Trophoblast cell (in vitro differentiated cells and primary cell): ENCODE measurements around the gene GRB10.

Experiments
- DNase-seq, 2 donors: peaks; one replicate each; pipeline ENCODE4 v3.0.0-alpha.2; 2016
- H2AFZ ChIP-seq: 2 replicates; pipeline ENCODE4 v1.6.1; 2013; ENCODE audit warnings: low read length, moderate library complexity, mild to moderate bottlenecking; ENCODE audit not compliant: insufficient read depth, poor library complexity
- H2AK5ac ChIP-seq: 2 replicates; pipeline ENCODE4 v1.6.1; 2013; ENCODE audit warnings: mild to moderate bottlenecking, low read length
- H2BK120ac ChIP-seq: 2 replicates; pipeline ENCODE4 v1.6.1; 2013; ENCODE audit warnings: low read length, mild to moderate bottlenecking, moderate library complexity; ENCODE audit not compliant: insufficient read depth, poor library complexity
- H2BK12ac ChIP-seq: 2 replicates; pipeline ENCODE4 v1.6.1; 2013; ENCODE audit warnings: mild to moderate bottlenecking, low read length, moderate library complexity
- H2BK5ac ChIP-seq: 2 replicates; pipeline ENCODE4 v1.6.1; 2013; ENCODE audit warnings: low read length, low read depth, moderate library complexity, mild to moderate bottlenecking; ENCODE audit not compliant: poor library complexity
- H3K14ac ChIP-seq: 2 replicates; pipeline ENCODE4 v1.6.1; 2013; ENCODE audit warnings: mild to moderate bottlenecking, low read length
- H3K18ac ChIP-seq: 2 replicates; pipeline ENCODE4 v1.6.1; 2013; ENCODE audit warnings: mild to moderate bottlenecking, low read length
- H3K23ac ChIP-seq: 2 replicates; pipeline ENCODE4 v1.6.1; 2013; ENCODE audit warnings: low read length
- H3K27ac ChIP-seq: 2 replicates; pipeline ENCODE4 v1.5.1; 2013; ENCODE audit warnings: low read depth, mild to moderate bottlenecking, inconsistent platforms, low read length, moderate library complexity
- H3K27me3 ChIP-seq: 2 replicates; pipeline ENCODE4 v1.6.1; 2013; ENCODE audit warnings: inconsistent platforms, mild to moderate bottlenecking, low read length, moderate library complexity; ENCODE audit not compliant: insufficient read depth
- H3K36me3 ChIP-seq, 2 experiments: 1 replicate in 1 of 2; 2 replicates in 1 of 2; pipeline ENCODE4 v1.6.1; 2013; ENCODE audit warnings: low read length in 2 of 2, mild to moderate bottlenecking in 2 of 2, moderate library complexity in 1 of 2; ENCODE audit not compliant: insufficient read depth in 2 of 2, control insufficient read depth in 1 of 2
- H3K4ac ChIP-seq: 2 replicates; pipeline ENCODE4 v1.6.1; 2013; ENCODE audit warnings: low read depth, mild to moderate bottlenecking, low read length, moderate library complexity
- H3K4me1 ChIP-seq, 2 experiments: 1 replicate in 1 of 2; 2 replicates in 1 of 2; pipeline ENCODE4 v1.6.1; 2013; ENCODE audit warnings: low read length in 2 of 2, mild to moderate bottlenecking in 2 of 2, moderate library complexity in 1 of 2; ENCODE audit not compliant: insufficient read depth in 2 of 2, control insufficient read depth in 1 of 2
- H3K4me2 ChIP-seq: 2 replicates; pipeline ENCODE4 v1.6.1; 2013; ENCODE audit warnings: inconsistent platforms, mild to moderate bottlenecking, low read length, moderate library complexity
- H3K4me3 ChIP-seq: 2 replicates; pipeline ENCODE4 v1.5.1; 2013; ENCODE audit warnings: mild to moderate bottlenecking, low read depth, low read length, inconsistent platforms
- H3K79me1 ChIP-seq: one replicate; pipeline ENCODE4 v1.6.1; 2013; ENCODE audit warnings: low read length
- H3K79me2 ChIP-seq: 2 replicates; pipeline ENCODE4 v1.6.1; 2013; ENCODE audit warnings: low read length, mild to moderate bottlenecking; ENCODE audit not compliant: control insufficient read depth, insufficient read depth, poor library complexity
- H3K9ac ChIP-seq: 2 replicates; pipeline ENCODE4 v1.6.1; 2013; ENCODE audit warnings: mild to moderate bottlenecking, low read length
- H3K9me3 ChIP-seq: 2 replicates; pipeline ENCODE4 v1.6.1; 2013; ENCODE audit warnings: low read depth, mild to moderate bottlenecking, control low read depth, inconsistent platforms, low read length; ENCODE audit not compliant: insufficient read depth
- H4K12ac ChIP-seq: 2 replicates; pipeline ENCODE4 v1.6.1; 2013; ENCODE audit warnings: low read depth, mild to moderate bottlenecking, low read length, moderate library complexity
- H4K8ac ChIP-seq: 2 replicates; pipeline ENCODE4 v1.6.1; 2013; ENCODE audit warnings: low read depth, mild to moderate bottlenecking, low read length, moderate library complexity
- H4K91ac ChIP-seq: one replicate; pipeline ENCODE4 v1.6.1; 2013; ENCODE audit warnings: low read depth, mild to moderate bottlenecking, low read length, moderate library complexity
- WGBS: extraction: QIAGEN DNeasy Blood & Tissue Kit; methylation state at CpG from one replicate; pipeline ENCODE4 v1.1.7; 2013; ENCODE audit warnings: missing lambda C conversion rate; ENCODE audit not compliant: insufficient read length, insufficient coverage; ENCODE audit errors: extremely low coverage; 5-methylcytosine and 5-hydroxymethylcytosine counted together

Gene GRB10

GRCh38 chr7:50628434-50629084, 154.1 kb downstream of the GRB10 start:
- Histone ChIP-seq H4K91ac (no peak overlapping the region), H2BK5ac (no peak overlapping the region), H3K4ac (no peak overlapping the region), H2BK12ac (no peak overlapping the region), H3K4me3 (no peak overlapping the region), H3K79me2 (peaks cover 8% of the 10 kb centered on the region), H4K12ac (no peak overlapping the region), H3K9ac (no peak overlapping the region), H3K23ac (no peak overlapping the region), H3K27ac (no peak overlapping the region), H3K14ac (no peak overlapping the region), H2BK120ac (no peak overlapping the region), H4K8ac (no peak overlapping the region), H3K36me3 (peaks cover 5 to 10% of the 10 kb centered on the region in 2 experiments), H2AK5ac (no peak overlapping the region), H3K4me2 (no peak overlapping the region), H3K18ac (peak overlapping the region; percentile 6), H2AFZ (no peak overlapping the region), H3K4me1 (peaks cover 15 to 24% of the 10 kb centered on the region in 2 experiments), H3K27me3 (no peaks in the 10 kb centered on the region), H3K9me3 (no peaks in the 10 kb centered on the region), H3K79me1 (peaks cover 5% of the 10 kb centered on the region)
- DNase-seq = no peak
- no CpG with 5 or more reads among the region's 6 CpGs for WGBS

- H2BK120ac ChIP-seq = no peak overlapping the region
Measured at GRCh38 chr7:50627824-50628361, 154.8 kb downstream of the GRB10 start.

GRCh38 chr7:50626286-50626685, 156.4 kb downstream of the GRB10 start:
- peaks cover 2% of the 10 kb centered on the region for H3K79me1 ChIP-seq
- no CpG with 5 or more reads among the region's 3 CpGs for WGBS
- no peak overlapping the region for H4K12ac ChIP-seq
- H2BK5ac ChIP-seq = no peak overlapping the region
- H4K91ac ChIP-seq = no peak overlapping the region
- H3K27me3 ChIP-seq = no peaks in the 10 kb centered on the region
- no peak overlapping the region for H2AK5ac ChIP-seq
- H3K79me2 ChIP-seq = peaks cover 6% of the 10 kb centered on the region
- no peak overlapping the region for H3K18ac ChIP-seq
- no peak overlapping the region for H3K4me2 ChIP-seq
- H2AFZ ChIP-seq = no peak overlapping the region
- H2BK120ac ChIP-seq = no peak overlapping the region
- H3K9ac ChIP-seq = no peak overlapping the region
- no peak overlapping the region for H3K27ac ChIP-seq
- H3K4ac ChIP-seq = no peak overlapping the region
- no peak for DNase-seq
- H3K23ac ChIP-seq = no peak overlapping the region
- no peak overlapping the region for H3K14ac ChIP-seq
- H2BK12ac ChIP-seq = no peak overlapping the region
- H3K4me1 ChIP-seq = peaks cover 6 to 15% of the 10 kb centered on the region in 2 experiments
- H4K8ac ChIP-seq = no peak overlapping the region
- no peak overlapping the region for H3K4me3 ChIP-seq
- H3K36me3 ChIP-seq = peaks cover 6 to 10% of the 10 kb centered on the region in 2 experiments
- H3K9me3 ChIP-seq = no peaks in the 10 kb centered on the region

More at GRCh38 chr7:50627824-50628361, 154.8 kb downstream of the GRB10 start:
- no peak overlapping the region for H3K27ac ChIP-seq
- no peak overlapping the region for H3K18ac ChIP-seq
- no peak overlapping the region for H2BK5ac ChIP-seq
- H3K9me3 ChIP-seq = no peaks in the 10 kb centered on the region
- no peak overlapping the region for H4K91ac ChIP-seq
- H2AFZ ChIP-seq = no peak overlapping the region
- H3K4me2 ChIP-seq = no peak overlapping the region
- no peak overlapping the region for H2AK5ac ChIP-seq
- no peak overlapping the region for H3K9ac ChIP-seq
- H3K4me1 ChIP-seq = peaks cover 14 to 22% of the 10 kb centered on the region in 2 experiments
- H4K8ac ChIP-seq = no peak overlapping the region
- H3K14ac ChIP-seq = no peak overlapping the region
- H3K4me3 ChIP-seq = no peak overlapping the region
- no peak overlapping the region for H4K12ac ChIP-seq
- H3K23ac ChIP-seq = no peak overlapping the region
- no peak overlapping the region for H2BK12ac ChIP-seq
- DNase-seq = no peak
- no CpG with 5 or more reads among the region's 17 CpGs for WGBS
- no peak overlapping the region for H3K4ac ChIP-seq
- peaks cover 8% of the 10 kb centered on the region for H3K79me2 ChIP-seq
- H3K36me3 ChIP-seq = peaks cover 5 to 10% of the 10 kb centered on the region in 2 experiments
- H3K27me3 ChIP-seq = no peaks in the 10 kb centered on the region
- peaks cover 5% of the 10 kb centered on the region for H3K79me1 ChIP-seq

- Histone ChIP-seq H2AK5ac (no peak overlapping the region), H3K9ac (no peak overlapping the region), H3K27me3 (no peaks in the 10 kb centered on the region), H3K4me1 (peaks cover 6 to 15% of the 10 kb centered on the region in 2 experiments), H4K91ac (no peak overlapping the region), H2BK12ac (no peak overlapping the region), H3K4me2 (no peak overlapping the region), H3K79me2 (peaks cover 4% of the 10 kb centered on the region), H3K23ac (no peak overlapping the region), H3K27ac (no peak overlapping the region), H4K12ac (no peak overlapping the region), H3K18ac (no peak overlapping the region), H4K8ac (no peak overlapping the region), H3K14ac (no peak overlapping the region), H2BK5ac (no peak overlapping the region), H3K4ac (no peak overlapping the region), H3K9me3 (no peaks in the 10 kb centered on the region), H3K36me3 (peaks cover 7 to 10% of the 10 kb centered on the region in 2 experiments), H2AFZ (no peak overlapping the region), H3K79me1 (peaks cover 2% of the 10 kb centered on the region), H3K4me3 (no peak overlapping the region), H2BK120ac (no peak overlapping the region)
- no peak for DNase-seq
- WGBS = no CpG with 5 or more reads among the region's 5 CpGs
Measured at GRCh38 chr7:50625360-50625759, 157.3 kb downstream of the GRB10 start.
